H9 (cell line): ENCODE measurements around the gene TIAM2. TPM values are rescaled to one million over a fixed set of nuclear protein-coding genes. Genes with fewer than 3 reads are reported as not detected.

Source experiments
- DNase-seq: peaks from one replicate; pipeline ENCODE4 v3.0.0-alpha.2; 2017
- H2AFZ ChIP-seq: one replicate; pipeline ENCODE4 v1.6.1; 2013; ENCODE audit warnings: mild to moderate bottlenecking, low read length, control low read depth, moderate library complexity
- H2AK5ac ChIP-seq: 2 replicates; pipeline ENCODE4 v1.6.1; 2013; ENCODE audit warnings: low read length, control low read depth, mixed read lengths; ENCODE audit not compliant: insufficient read length
- H2BK120ac ChIP-seq: one replicate; pipeline ENCODE4 v1.6.1; 2013; ENCODE audit warnings: low read depth, mild to moderate bottlenecking, low read length, control low read depth, inconsistent platforms; ENCODE audit not compliant: poor library complexity, severe bottlenecking
- H2BK12ac ChIP-seq: 2 replicates; pipeline ENCODE4 v1.6.1; 2013; ENCODE audit warnings: low read length, control low read depth, mixed read lengths, low read depth; ENCODE audit not compliant: insufficient read length
- H2BK15ac ChIP-seq: 2 replicates; pipeline ENCODE4 v1.6.1; 2013; ENCODE audit warnings: low read depth, low read length, control low read depth
- H2BK20ac ChIP-seq: one replicate; pipeline ENCODE4 v1.6.1; 2013; ENCODE audit warnings: low read depth, mild to moderate bottlenecking, low read length, control low read depth, inconsistent platforms; ENCODE audit not compliant: poor library complexity, severe bottlenecking
- H2BK5ac ChIP-seq: 2 replicates; pipeline ENCODE4 v1.6.1; 2013; ENCODE audit warnings: low read length, control low read depth, mixed read lengths; ENCODE audit not compliant: insufficient read length
- H3K14ac ChIP-seq: 2 replicates; pipeline ENCODE4 v1.6.1; 2013; ENCODE audit warnings: low read length, control low read depth; ENCODE audit not compliant: insufficient read depth
- H3K18ac ChIP-seq: 2 replicates; pipeline ENCODE4 v1.6.1; 2013; ENCODE audit warnings: low read depth, mild to moderate bottlenecking, mixed read lengths, low read length, control low read depth; ENCODE audit not compliant: insufficient read length
- H3K23ac ChIP-seq: 2 replicates; pipeline ENCODE4 v1.6.1; 2013; ENCODE audit warnings: low read length, control low read depth, mixed read lengths, low read depth; ENCODE audit not compliant: insufficient read length
- H3K23me2 ChIP-seq: 2 replicates; pipeline ENCODE4 v1.6.1; 2013; ENCODE audit warnings: low read depth, mild to moderate bottlenecking, mixed read lengths, low read length, control low read depth; ENCODE audit not compliant: insufficient read length, poor library complexity, severe bottlenecking
- H3K27ac ChIP-seq: 2 replicates; pipeline ENCODE4 v1.5.1; 2013; ENCODE audit warnings: low read length, control low read depth, mixed read lengths, low read depth; ENCODE audit not compliant: insufficient read length
- H3K27me3 ChIP-seq: 2 replicates; pipeline ENCODE4 v1.6.1; 2013; ENCODE audit warnings: low read length, control low read depth, inconsistent platforms; ENCODE audit not compliant: insufficient read depth
- H3K4ac ChIP-seq: 2 replicates; pipeline ENCODE4 v1.6.1; 2013; ENCODE audit warnings: low read depth, mild to moderate bottlenecking, control low read depth, inconsistent platforms, low read length, moderate library complexity
- H3K4me1 ChIP-seq: 2 replicates; pipeline ENCODE4 v1.6.1; 2013; ENCODE audit warnings: low read length, control low read depth, inconsistent platforms; ENCODE audit not compliant: insufficient read depth
- H3K4me2 ChIP-seq: 2 replicates; pipeline ENCODE4 v1.6.1; 2013; ENCODE audit warnings: low read length, control low read depth, mixed read lengths; ENCODE audit not compliant: insufficient read length, insufficient read depth
- H3K56ac ChIP-seq: 2 replicates; pipeline ENCODE4 v1.6.1; 2013; ENCODE audit warnings: low read depth, mild to moderate bottlenecking, mixed read lengths, low read length, control low read depth; ENCODE audit not compliant: insufficient read length
- H3K79me1 ChIP-seq: 2 replicates; pipeline ENCODE4 v1.6.1; 2013; ENCODE audit warnings: low read depth, mild to moderate bottlenecking, moderate library complexity, low read length, control low read depth, inconsistent platforms; ENCODE audit not compliant: insufficient read depth, poor library complexity, severe bottlenecking
- H3K79me2 ChIP-seq: 2 replicates; pipeline ENCODE4 v1.6.1; 2013; ENCODE audit warnings: low read length, control low read depth, inconsistent platforms; ENCODE audit not compliant: insufficient read depth
- H3K9ac ChIP-seq: 2 replicates; pipeline ENCODE4 v1.6.1; 2013; ENCODE audit warnings: low read length, control low read depth, mixed read lengths; ENCODE audit not compliant: insufficient read length; ENCODE audit errors: extremely low read depth
- H3K9me3 ChIP-seq: one replicate; pipeline ENCODE4 v1.6.1; 2013; ENCODE audit warnings: low read depth, low read length, inconsistent platforms; ENCODE audit not compliant: control insufficient read depth
- H3T11ph ChIP-seq: one replicate; pipeline ENCODE4 v1.6.1; 2013; ENCODE audit warnings: mild to moderate bottlenecking, low read length, control low read depth, inconsistent platforms
- H4K20me1 ChIP-seq: one replicate; pipeline ENCODE4 v1.6.1; 2013; ENCODE audit not compliant: control insufficient read depth, insufficient read length, insufficient read depth
- H4K5ac ChIP-seq: 2 replicates; pipeline ENCODE4 v1.6.1; 2013; ENCODE audit warnings: low read depth, mild to moderate bottlenecking, mixed read lengths, low read length, control low read depth; ENCODE audit not compliant: insufficient read length
- H4K8ac ChIP-seq: replicated peaks from 2 replicates; pipeline ENCODE4 v1.6.1; 2013; ENCODE audit warnings: low read length, control low read depth, mixed read lengths, low read depth; ENCODE audit not compliant: insufficient read length
- H4K91ac ChIP-seq: 2 replicates; pipeline ENCODE4 v1.6.1; 2013; ENCODE audit warnings: low read depth, mild to moderate bottlenecking, moderate library complexity, mixed read lengths, low read length, control low read depth; ENCODE audit not compliant: insufficient read length
- H3K27ac Mint-ChIP-seq, 3 experiments: 2 replicates in 2 of 3; 3 replicates in 1 of 3; pipeline ENCODE4 v1.8.0; 2020 to 2021; ENCODE audit warnings: mixed read lengths in 3 of 3, mild to moderate bottlenecking in 1 of 3, moderate library complexity in 1 of 3
- H3K27me3 Mint-ChIP-seq: 2 replicates; pipeline ENCODE4 v1.8.0; 2021; ENCODE audit warnings: low read depth, mild to moderate bottlenecking, moderate library complexity, mixed read lengths
- H3K36me3 Mint-ChIP-seq, 3 experiments: 2 replicates in 2 of 3; 3 replicates in 1 of 3; pipeline ENCODE4 v1.8.0; 2020 to 2021; ENCODE audit warnings: low read depth in 3 of 3, mixed read lengths in 3 of 3; ENCODE audit not compliant: insufficient read depth in 1 of 3
- H3K4me1 Mint-ChIP-seq, 2 experiments: 2 replicates each; pipeline ENCODE4 v1.8.0; 2020; ENCODE audit warnings: mixed read lengths in 2 of 2
- H3K4me3 Mint-ChIP-seq, 2 experiments: 2 replicates in 1 of 2; 3 replicates in 1 of 2; pipeline ENCODE4 v1.8.0; 2020 to 2021; ENCODE audit warnings: mild to moderate bottlenecking in 2 of 2, mixed read lengths in 2 of 2, moderate library complexity in 1 of 2
- H3K9me3 Mint-ChIP-seq, 2 experiments: 2 replicates in 1 of 2; 3 replicates in 1 of 2; pipeline ENCODE4 v1.8.0; 2020; ENCODE audit warnings: mild to moderate bottlenecking in 2 of 2, mixed read lengths in 2 of 2, moderate library complexity in 1 of 2
- CTCF ChIP-seq: fragments of 200-600 bp; sonication (generic); conservative IDR thresholded peaks from 3 replicates; pipeline ENCODE4 v1.8.0; 2021; ENCODE audit warnings: antibody characterized with exemption, mild to moderate bottlenecking
- WGBS: extraction: QIAGEN DNeasy Blood & Tissue Kit; methylation state at CpG from one replicate; pipeline ENCODE4 v1.1.7; 2013; ENCODE audit warnings: missing lambda C conversion rate, low lambda C conversion rate, mixed read lengths; ENCODE audit not compliant: insufficient read length; ENCODE audit errors: extremely low coverage; 5-methylcytosine and 5-hydroxymethylcytosine counted together
- total RNA-seq: library from RNA; stranded (reverse); gene quantifications from 2 replicates; pipeline ENCODE4 v1.2.1, GENCODE V29; 2021

TIAM2 gene
- total RNA-seq, 1 experiment from 2014 or later: 6.3 TPM

DNA sequence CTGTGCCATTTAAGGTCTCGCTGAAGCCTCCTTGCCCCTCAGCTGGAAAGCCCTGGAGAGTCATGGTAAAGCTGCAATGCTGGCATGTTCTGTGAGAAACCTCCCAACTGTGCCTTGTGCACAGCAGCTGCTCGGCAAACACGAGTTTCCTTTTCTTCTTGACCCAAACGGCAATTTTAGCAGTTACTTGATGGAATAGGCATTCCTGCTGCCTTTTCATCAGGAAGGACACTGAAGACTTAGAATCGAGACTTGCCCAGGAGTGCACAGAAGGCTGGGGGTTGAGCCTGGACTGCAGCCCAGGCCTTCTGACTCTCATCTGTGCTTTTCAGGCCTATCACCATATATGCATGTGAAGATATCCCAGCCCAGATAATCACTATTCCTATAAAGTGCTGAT is 240.0 kb downstream of the TIAM2 start:
- Mint-ChIP-seq H3K9me3 (peaks cover 31 to 36% of the 10 kb centered on the region in 2 experiments), H3K27ac (no peak overlapping the region; a peak in 1 of 7 replicates)

More for the DNA sequence above, 240.0 kb downstream of the TIAM2 start:
- H3K23me2 ChIP-seq: no peaks in the 10 kb centered on the region
- H2AFZ ChIP-seq: no peak overlapping the region
- Mint-ChIP-seq H3K27me3 (peaks cover 4% of the 10 kb centered on the region), H3K4me3 (no peak overlapping the region), H3K36me3 (peaks cover 39 to 44% (median 39%) of the 10 kb centered on the region in 3 experiments), H3K4me1 (peaks cover 8 to 9% of the 10 kb centered on the region in 2 experiments)
- no peak overlapping the region for H3K9ac ChIP-seq
- H3K14ac ChIP-seq: no peak overlapping the region
- no peak overlapping the region for H2BK5ac ChIP-seq
- no peaks in the 10 kb centered on the region for H3K27me3 ChIP-seq
- H2AK5ac ChIP-seq: no peak overlapping the region
- H4K20me1 ChIP-seq: no peaks in the 10 kb centered on the region
- no peaks in the 10 kb centered on the region for H3K4me1 ChIP-seq
- no peak for TF ChIP-seq CTCF
- H2BK15ac ChIP-seq: no peak overlapping the region
- no peak overlapping the region for H2BK20ac ChIP-seq
- no peak overlapping the region for H4K8ac ChIP-seq
- no peak overlapping the region for H3K18ac ChIP-seq
- H3K9me3 ChIP-seq: peaks cover 13% of the 10 kb centered on the region
- H2BK12ac ChIP-seq: no peak overlapping the region
- no peak overlapping the region for H2BK120ac ChIP-seq
- no peak overlapping the region for H4K91ac ChIP-seq
- H3K23ac ChIP-seq: no peak overlapping the region
- H3K79me2 ChIP-seq: no peaks in the 10 kb centered on the region
- no peak overlapping the region for H3K27ac ChIP-seq
- no peaks in the 10 kb centered on the region for H3K79me1 ChIP-seq
- no peak overlapping the region for H3K4me2 ChIP-seq
- no CpG with 5 or more reads among the region's 5 CpGs for WGBS
- no peak overlapping the region for H3K56ac ChIP-seq
- no peak overlapping the region for H4K5ac ChIP-seq
- no peak for DNase-seq
- no peak overlapping the region for H3K4ac ChIP-seq
- no peak overlapping the region for H3T11ph ChIP-seq
